Dermis microvascular lymphatic vessel endothelial cell (primary cell): ENCODE measurements around the gene DCDC2C. TPM values are rescaled to one million over a fixed set of nuclear protein-coding genes. Genes with fewer than 3 reads are reported as not detected.

ENCODE experiments used
- DNase-seq, 2 donors: peaks; one replicate each; pipeline versions ENCODE4 v3.0.0 to v3.0.0-alpha.2; 2010; ENCODE audit warnings: low read depth in 2 of 2
- total RNA-seq: library from RNA; depleted of rRNA; stranded (reverse); fragments of >200 nt; gene quantifications from 2 replicates; pipeline ENCODE4 v1.2.1, GENCODE V29; 2014

DCDC2C gene
- total RNA-seq, 1 donor from 2014 or later, result 0.13 TPM

DNA sequence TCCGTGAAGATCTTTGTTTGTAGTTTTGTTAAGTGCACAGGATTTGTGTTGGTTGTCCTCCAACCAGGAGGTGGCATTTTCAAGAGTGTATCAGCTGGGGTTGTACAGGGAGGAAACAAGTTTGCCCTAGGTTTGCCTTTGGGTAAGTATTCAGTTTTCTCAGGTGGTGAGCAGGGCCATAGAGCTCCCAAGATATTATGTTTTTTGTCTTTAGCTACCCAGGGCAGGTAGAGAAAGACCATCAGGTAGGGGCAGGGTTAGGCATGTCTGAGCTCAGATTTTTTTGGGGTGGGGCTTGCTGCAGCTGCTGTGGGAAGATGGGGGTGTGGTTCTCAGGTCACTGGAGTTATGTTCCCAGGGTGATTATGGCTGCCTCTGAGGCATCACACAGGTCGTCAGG, 191.6 kb downstream of the DCDC2C start:
- DNase-seq, result no peak

Other genes with a start within 250 kb of the DCDC2C start
- 45.3 and 63.5 TPM in 2 replicates for gene ADI1, start 184.0 kb upstream of the DCDC2C start, total RNA-seq
- gene RNASEH1, start 145.2 kb upstream of the DCDC2C start, total RNA-seq, result 23.4 and 28.9 TPM in 2 replicates
- gene RPS7, start 128.3 kb upstream of the DCDC2C start, total RNA-seq, result 1,448 and 1,544 TPM in 2 replicates
- 0.13 and 0.51 TPM in 2 replicates for gene COLEC11, start 108.5 kb upstream of the DCDC2C start, total RNA-seq
- gene ALLC, start 45.4 kb upstream of the DCDC2C start, total RNA-seq, result not detected in 2 replicates